ES-I3 (cell line): Measurements from ENCODE around the gene GREB1L.
"Not testable (repeated sequence)": the region's sequence is repeated elsewhere in the genome, so short reads cannot be mapped to it uniquely, and the experiment has no call there.

Experiments used
- H3K36me3 ChIP-seq: 2 replicates; pipeline ENCODE4 v1.6.1; 2013; ENCODE audit warnings: mild to moderate bottlenecking, low read length, control low read depth, moderate library complexity; ENCODE audit not compliant: insufficient read depth
- H3K4me1 ChIP-seq: 2 replicates; pipeline ENCODE4 v1.6.1; 2013; ENCODE audit warnings: mild to moderate bottlenecking, control low read depth, low read length; ENCODE audit not compliant: insufficient read depth
- H3K9ac ChIP-seq: 2 replicates; pipeline ENCODE4 v1.6.1; 2013; ENCODE audit warnings: low read depth, mild to moderate bottlenecking, low read length, moderate library complexity
- H3K9me3 ChIP-seq: 2 replicates; pipeline ENCODE4 v1.6.1; 2013; ENCODE audit warnings: mild to moderate bottlenecking, low read length, moderate library complexity; ENCODE audit not compliant: control insufficient read depth, insufficient read depth

The GREB1L gene

GRCh38 chr18:21336846-21337245 lies 94.8 kb downstream of the GREB1L start:
- Histone ChIP-seq H3K4me1 (no peaks in the 10 kb centered on the region), H3K9ac (no peak overlapping the region), H3K36me3 (no peaks in the 10 kb centered on the region), H3K9me3 (no peaks in the 10 kb centered on the region)

GRCh38 chr18:21341141-21341540 lies 99.1 kb downstream of the GREB1L start:
- Histone ChIP-seq H3K9ac (no peak overlapping the region), H3K4me1 (no peaks in the 10 kb centered on the region), H3K36me3 (no peaks in the 10 kb centered on the region), H3K9me3 (no peaks in the 10 kb centered on the region)

- Histone ChIP-seq H3K4me1 (no peaks in the 10 kb centered on the region), H3K9me3 (no peaks in the 10 kb centered on the region), H3K9ac (no peak overlapping the region), H3K36me3 (no peaks in the 10 kb centered on the region)
These were observed 100.3 kb downstream of the GREB1L start for GRCh38 chr18:21342372-21342771.

- H3K4me1 ChIP-seq: no peaks in the 10 kb centered on the region
- H3K36me3 ChIP-seq: no peaks in the 10 kb centered on the region
- H3K9me3 ChIP-seq: no peaks in the 10 kb centered on the region
- H3K9ac ChIP-seq: no peak overlapping the region
These were observed 102.8 kb downstream of the GREB1L start for GRCh38 chr18:21344860-21345259.

DNA sequence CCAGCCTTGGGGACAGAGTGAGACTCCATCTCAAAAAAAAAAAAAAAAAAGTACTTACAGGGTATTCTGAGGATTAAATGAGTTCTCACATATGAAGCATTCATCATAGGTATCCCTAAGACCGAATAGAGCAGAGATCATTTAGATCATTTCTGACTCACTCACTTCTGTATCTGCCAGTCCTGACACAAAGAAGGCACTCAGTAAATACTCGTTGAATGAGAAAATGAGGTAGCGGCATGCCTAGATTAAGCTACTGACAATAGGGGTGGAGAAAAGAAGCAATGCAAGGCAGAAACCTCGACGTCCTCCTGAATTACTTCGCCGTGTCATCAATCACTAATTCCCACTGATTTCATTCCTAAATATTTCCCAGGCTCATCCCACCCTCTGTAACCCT lies 103.8 kb downstream of the GREB1L start:
- H3K9me3 ChIP-seq: no peaks in the 10 kb centered on the region
- no peaks in the 10 kb centered on the region for H3K36me3 ChIP-seq
- no peaks in the 10 kb centered on the region for H3K4me1 ChIP-seq
- no peak overlapping the region for H3K9ac ChIP-seq

- Histone ChIP-seq H3K9ac (no peak overlapping the region), H3K36me3 (no peaks in the 10 kb centered on the region), H3K9me3 (no peaks in the 10 kb centered on the region), H3K4me1 (peaks cover 26% of the 10 kb centered on the region)
These were observed 117.7 kb downstream of the GREB1L start for GRCh38 chr18:21359746-21360145.

DNA sequence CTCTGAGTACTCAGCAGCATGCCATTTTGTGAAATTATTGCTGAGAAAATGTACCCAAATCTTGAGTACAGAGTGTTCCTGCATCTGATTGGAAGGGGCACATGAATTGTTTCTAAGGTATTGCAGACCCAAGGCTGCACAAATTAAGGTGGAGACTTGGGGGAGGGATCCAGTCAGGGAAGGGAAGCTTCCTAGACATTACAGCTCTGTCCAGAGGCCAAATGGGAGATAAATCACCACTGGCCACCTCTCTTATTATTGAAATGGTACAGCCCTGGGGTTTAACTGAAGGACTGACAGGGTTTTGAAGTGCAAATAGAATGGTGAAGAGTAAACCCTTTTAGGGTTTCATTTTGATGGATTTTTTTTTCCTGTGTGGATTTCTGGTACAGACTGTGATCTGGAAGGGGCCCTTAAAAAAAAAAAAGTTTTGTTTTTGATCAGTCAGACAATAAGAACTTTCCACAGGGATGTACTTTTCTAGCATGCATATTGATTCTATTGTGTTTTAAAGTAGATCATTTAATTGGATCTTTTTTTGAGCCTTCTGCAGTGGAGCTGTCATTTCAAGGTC lies 119.4 kb downstream of the GREB1L start:
- Histone ChIP-seq H3K4me1 (peaks cover 28% of the 10 kb centered on the region), H3K9me3 (no peaks in the 10 kb centered on the region), H3K9ac (no peak overlapping the region), H3K36me3 (no peaks in the 10 kb centered on the region)

GRCh38 chr18:21362831-21363230 lies 120.8 kb downstream of the GREB1L start:
- H3K4me1 ChIP-seq: peaks cover 39% of the 10 kb centered on the region
- H3K9me3 ChIP-seq: no peaks in the 10 kb centered on the region
- no peak overlapping the region for H3K9ac ChIP-seq
- no peaks in the 10 kb centered on the region for H3K36me3 ChIP-seq

DNA sequence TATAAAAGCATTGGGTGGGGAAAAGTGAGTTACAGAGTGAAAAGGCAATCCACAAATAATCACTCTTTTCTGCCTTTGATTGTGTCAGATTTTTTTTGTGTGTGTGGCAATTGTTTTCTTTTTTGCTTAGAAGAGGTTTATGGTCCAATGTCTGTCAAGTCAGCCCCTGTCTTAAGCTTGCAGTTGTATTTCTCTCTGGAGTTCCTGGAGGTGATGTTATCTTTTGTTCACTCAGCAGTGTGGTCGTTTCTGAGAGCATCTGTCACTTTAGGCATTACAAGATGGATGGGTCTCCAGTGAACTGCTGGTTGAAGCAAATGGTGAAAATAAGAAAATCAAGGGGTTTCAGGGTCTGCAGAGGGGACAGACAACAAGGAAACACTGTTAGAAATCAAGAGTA lies 121.3 kb downstream of the GREB1L start:
- H3K9ac ChIP-seq: no peak overlapping the region
- H3K9me3 ChIP-seq: no peaks in the 10 kb centered on the region
- H3K36me3 ChIP-seq: no peaks in the 10 kb centered on the region
- peaks cover 41% of the 10 kb centered on the region for H3K4me1 ChIP-seq

DNA sequence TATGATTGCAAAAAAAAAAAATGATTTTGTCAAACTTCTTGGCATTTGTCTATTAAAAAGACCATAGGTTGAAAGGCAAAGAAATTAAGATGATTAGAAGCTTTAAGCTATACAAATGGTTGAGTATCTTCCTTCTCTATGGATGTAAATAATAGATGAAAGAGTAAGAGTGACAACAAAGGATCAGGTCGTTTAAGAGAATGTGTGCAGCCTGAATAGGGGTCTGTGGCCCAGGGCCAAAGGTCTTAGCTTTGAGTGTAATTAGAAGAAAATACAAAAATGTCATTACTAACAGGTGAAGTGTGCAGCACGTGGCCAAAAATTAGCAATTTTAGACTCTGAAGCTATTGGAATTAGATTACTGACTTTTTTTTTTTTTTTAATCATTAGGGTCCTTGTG lies 122.4 kb downstream of the GREB1L start:
- Histone ChIP-seq H3K36me3 (no peaks in the 10 kb centered on the region), H3K4me1 (peaks cover 46% of the 10 kb centered on the region), H3K9me3 (no peaks in the 10 kb centered on the region), H3K9ac (no peak overlapping the region)

DNA sequence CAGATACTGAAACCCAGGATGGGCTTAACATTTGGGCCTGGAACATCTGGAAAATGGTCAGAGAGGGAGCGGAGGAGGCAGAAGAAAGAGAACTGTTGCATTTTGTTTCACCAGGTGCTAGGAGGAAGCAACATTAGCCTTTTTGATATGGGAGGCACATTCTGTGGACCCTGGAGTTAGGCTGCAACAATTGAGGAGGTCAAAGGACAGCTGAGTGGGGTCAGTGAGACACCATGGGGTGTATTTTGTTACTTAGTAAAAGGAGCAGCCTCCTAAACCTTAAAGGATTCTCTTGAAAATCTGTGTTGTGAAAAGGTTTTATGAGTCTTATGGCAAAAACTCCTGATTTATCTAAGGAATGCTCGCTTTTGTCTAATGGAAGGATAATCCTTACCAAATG lies 124.9 kb downstream of the GREB1L start:
- H3K4me1 ChIP-seq: peaks cover 37% of the 10 kb centered on the region
- H3K9ac ChIP-seq: no peak overlapping the region
- H3K36me3 ChIP-seq: no peaks in the 10 kb centered on the region
- H3K9me3 ChIP-seq: no peaks in the 10 kb centered on the region

- peaks cover 26% of the 10 kb centered on the region for H3K4me1 ChIP-seq
- H3K9ac ChIP-seq: no peak overlapping the region
- H3K9me3 ChIP-seq: no peaks in the 10 kb centered on the region
- H3K36me3 ChIP-seq: no peaks in the 10 kb centered on the region
These were observed 127.1 kb downstream of the GREB1L start for GRCh38 chr18:21369146-21369545.

DNA sequence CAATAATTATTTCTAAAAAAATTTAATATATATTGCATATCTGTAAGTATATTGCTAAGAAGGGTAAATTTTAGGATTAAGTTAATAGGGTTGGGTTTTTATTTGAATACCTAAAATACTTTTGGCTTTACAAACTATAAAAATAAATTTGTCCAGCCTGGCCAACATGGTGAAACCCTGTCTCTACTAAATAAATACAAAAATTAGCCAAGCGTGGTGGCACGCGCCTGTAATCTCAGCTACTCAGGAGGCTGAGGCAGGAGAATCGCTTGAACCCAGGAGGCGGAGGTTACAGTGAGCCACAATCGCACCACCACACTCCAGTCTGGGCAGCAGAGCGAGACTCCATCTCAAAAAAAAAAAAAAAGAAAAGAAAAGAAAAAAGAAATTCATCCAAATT lies 127.6 kb downstream of the GREB1L start:
- peaks cover 21% of the 10 kb centered on the region for H3K4me1 ChIP-seq
- not testable (repeated sequence) for H3K9me3 ChIP-seq, H3K36me3 ChIP-seq, H3K9ac ChIP-seq

DNA sequence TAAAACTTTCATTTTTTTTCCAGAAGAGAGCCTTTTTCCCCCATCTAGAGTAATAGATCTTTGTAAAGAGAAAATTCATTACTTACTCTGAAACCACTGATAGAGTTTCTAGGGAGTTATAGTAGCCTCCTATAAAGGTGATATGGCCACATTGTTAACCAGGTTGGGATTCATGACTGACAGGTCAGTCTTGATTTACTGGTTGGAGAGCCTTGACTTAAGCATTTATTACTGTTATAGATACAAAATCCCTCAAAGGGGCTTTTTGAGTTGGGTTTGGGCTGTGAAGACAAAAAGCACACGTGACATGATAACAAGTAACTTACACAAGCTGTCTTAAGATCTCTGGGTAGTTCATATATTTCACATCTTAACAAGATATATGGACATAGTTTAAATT lies 141.0 kb downstream of the GREB1L start:
- H3K9ac ChIP-seq: no peak overlapping the region

GRCh38 chr18:21386523-21387240 lies 144.7 kb downstream of the GREB1L start:
- Histone ChIP-seq H3K4me1 (0 out of 2 replicates have a peak, but pooled peaks cover 5% of the 10 kb centered on the region), H3K9me3 (no peaks in the 10 kb centered on the region), H3K36me3 (no peaks in the 10 kb centered on the region), H3K9ac (no peak overlapping the region)

More for the DNA sequence above, 141.0 kb downstream of the GREB1L start:
- H3K36me3 ChIP-seq: no peaks in the 10 kb centered on the region
- 0 out of 2 replicates have a peak, but pooled peaks cover 5% of the 10 kb centered on the region for H3K4me1 ChIP-seq
- no peaks in the 10 kb centered on the region for H3K9me3 ChIP-seq
